Right cardiac atrium (tissue), 5 donors: ENCODE data around the gene TRAPPC12. TPM values are rescaled to one million over a fixed set of nuclear protein-coding genes. Genes with fewer than 3 reads are reported as not detected.
A peak's percentile ranks its signal among the peaks of the same experiment; 100 is the strongest.
"Not testable (repeated sequence)": the region's sequence is repeated elsewhere in the genome, so short reads cannot be mapped to it uniquely, and the experiment has no call there.

ENCODE experiments used
- ATAC-seq, 2 donors: fragments of 200-7000 bp; cut with Tn5 transposase; one replicate each; pipeline versions ENCODE4 v1.8.0 to v1.9.1; 2020; ENCODE audit warnings: moderate library complexity in 2 of 2, mild to moderate bottlenecking in 1 of 2
- DNase-seq, 3 donors: peaks; one replicate each; pipeline ENCODE4 v3.0.0-alpha.2; 2020
- H3K27ac ChIP-seq: one replicate; pipeline ENCODE4 v1.5.1; 2013; ENCODE audit warnings: mild to moderate bottlenecking, low read length, control low read depth, moderate library complexity
- H3K27me3 ChIP-seq: one replicate; pipeline ENCODE4 v1.6.1; 2013; ENCODE audit not compliant: control insufficient read depth, insufficient read depth
- H3K4me1 ChIP-seq: one replicate; pipeline ENCODE4 v1.6.1; 2013; ENCODE audit warnings: low read length; ENCODE audit not compliant: control insufficient read depth, insufficient read depth
- H3K4me3 ChIP-seq: one replicate; pipeline ENCODE4 v1.5.1; 2013; ENCODE audit warnings: low read length, control low read depth
- H3K9me3 ChIP-seq: one replicate; pipeline ENCODE4 v1.6.1; 2013; ENCODE audit warnings: low read length; ENCODE audit not compliant: control insufficient read depth
- WGBS: extraction: QIAGEN DNeasy Blood & Tissue Kit; methylation state at CpG from one replicate; pipeline ENCODE4 v1.1.7; 2013; 5-methylcytosine and 5-hydroxymethylcytosine counted together
- intact Hi-C, 4 donors: fragments of 100-400 bp; cut with DNase I; formaldehyde crosslinking; loops; one replicate each; pipeline versions ENCODE4 v1.11.0 to v1.14.0; 2022 to 2023
- polyA plus RNA-seq: library from polyadenylated mRNA; stranded (reverse); fragments of 200-250 nt; gene quantifications from one replicate; pipeline ENCODE4 v1.2.3, GENCODE V29; 2013
- total RNA-seq, 4 donors: library from RNA; stranded (reverse); fragmentation: NEBNext Ultra II Directional; extraction: Animal tissue kit (Norgen Biotek cat#: 25700); gene quantifications; one replicate each; pipeline ENCODE4 v1.2.1, GENCODE V29; 2021
- donor health status: healthy with polysubstance abuse.
- donor health status: DM: no; HTN: yes; CAD: no.
- donor health status: DM: no; HTN: no; CAD: no.
- donor health status: DM: no; HTN: yes; CAD: no; lungs with severe emphysema.
- donor health status: DM: yes; HTN: yes; CAD: no.

The TRAPPC12 gene
- total and polyA plus RNA-seq, 5 donors, result 93.4 to 137 (median 128) TPM

DNA sequence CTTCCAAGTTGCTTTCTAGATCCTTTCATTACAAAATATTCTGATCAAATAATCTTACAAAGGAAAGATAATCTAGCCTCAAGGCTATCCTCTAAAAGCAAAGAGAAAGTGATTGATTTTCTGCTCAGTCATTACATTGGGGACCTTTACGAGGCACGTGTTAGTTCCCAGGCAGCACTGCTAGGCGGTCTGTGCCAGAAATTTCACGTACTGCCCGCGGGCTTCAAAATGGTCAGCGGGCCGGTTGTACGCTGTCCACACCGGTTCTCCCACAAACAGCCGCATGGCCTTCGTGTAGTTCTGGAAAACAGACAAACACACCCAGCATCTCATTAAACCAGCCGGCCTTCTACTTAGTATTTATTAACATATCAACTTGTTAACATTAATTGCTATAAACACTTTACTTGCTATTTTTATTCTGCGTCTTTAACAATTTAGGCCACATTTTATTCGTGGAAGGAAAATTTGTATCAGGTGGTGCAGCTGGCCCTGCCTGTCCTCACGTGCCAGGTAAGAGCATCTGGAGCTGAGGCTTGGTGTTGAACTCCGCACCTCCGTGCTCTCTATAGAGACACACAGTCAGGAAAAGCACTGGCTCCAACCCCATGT, 119.4 kb downstream of the TRAPPC12 start:
- no peak for ATAC-seq
- no peaks in the 10 kb centered on the region for H3K9me3 ChIP-seq
- no peaks in the 10 kb centered on the region for H3K27me3 ChIP-seq
- H3K4me3 ChIP-seq, result no peak overlapping the region
- 95% methylated on average over 18 of the region's 18 CpGs for WGBS
- H3K27ac ChIP-seq, result no peak overlapping the region
- DNase-seq, result no peak
- no peaks in the 10 kb centered on the region for H3K4me1 ChIP-seq
- intact Hi-C loops, result no loop called here

DNA sequence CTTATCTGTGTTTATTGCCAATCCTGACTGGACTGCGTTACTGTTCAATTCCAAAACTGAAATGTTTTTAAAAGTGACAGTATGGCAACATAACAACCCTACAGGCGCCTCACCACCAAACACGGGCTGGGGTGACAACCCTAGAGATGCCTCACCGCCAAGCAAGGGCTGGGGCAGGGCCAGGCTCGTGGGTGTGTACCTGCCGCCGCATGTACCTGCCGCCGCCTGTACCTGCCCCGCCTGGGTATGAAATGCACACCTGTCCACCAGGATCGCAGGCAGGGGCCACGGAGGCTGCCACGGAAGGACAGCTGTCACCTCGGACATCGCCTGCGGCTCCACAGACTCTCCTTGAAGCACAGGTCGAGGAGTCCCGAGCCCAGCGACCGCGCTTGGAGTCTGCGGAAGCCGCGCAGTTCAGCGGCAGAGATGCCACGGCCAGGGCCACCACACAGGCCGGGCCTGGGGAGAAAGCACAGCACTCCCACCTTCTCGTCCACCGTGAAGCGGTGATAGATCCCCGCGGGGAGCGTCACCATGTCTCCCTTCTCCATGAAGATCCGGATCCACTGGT, 120.9 kb downstream of the TRAPPC12 start:
- Histone ChIP-seq H3K4me3 (no peak overlapping the region), H3K4me1 (no peaks in the 10 kb centered on the region), H3K27ac (no peak overlapping the region), H3K9me3 (no peaks in the 10 kb centered on the region), H3K27me3 (no peaks in the 10 kb centered on the region)
- 96% methylated on average over 34 of the region's 34 CpGs for WGBS
- peak; percentile 18 to 27 for ATAC-seq
- intact Hi-C loops, result no loop called here
- DNase-seq, result no peak

DNA sequence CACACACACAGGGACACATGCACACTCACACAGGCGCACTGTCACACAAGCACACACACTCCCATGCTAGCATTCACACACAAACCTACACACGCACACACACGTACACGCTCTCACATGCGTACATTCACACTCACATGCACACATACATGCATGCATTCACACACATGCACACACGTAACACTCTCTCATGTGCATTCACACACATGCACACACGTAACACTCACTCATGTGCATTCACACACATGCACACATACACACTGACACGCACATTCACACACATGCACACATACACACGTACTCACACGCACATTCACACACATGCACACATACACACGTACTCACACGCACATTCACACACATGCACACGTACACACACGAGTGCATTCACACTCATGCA, 123.6 kb downstream of the TRAPPC12 start:
- 96% methylated on average over 14 of the region's 14 CpGs for WGBS
- H3K27me3 ChIP-seq, result no peaks in the 10 kb centered on the region
- no peak overlapping the region for H3K27ac ChIP-seq
- DNase-seq (no peak), ATAC-seq (no peak)
- intact Hi-C loops, result no loop called here
- H3K9me3 ChIP-seq, result no peaks in the 10 kb centered on the region
- H3K4me1 ChIP-seq, result no peaks in the 10 kb centered on the region
- H3K4me3 ChIP-seq, result no peak overlapping the region

DNA sequence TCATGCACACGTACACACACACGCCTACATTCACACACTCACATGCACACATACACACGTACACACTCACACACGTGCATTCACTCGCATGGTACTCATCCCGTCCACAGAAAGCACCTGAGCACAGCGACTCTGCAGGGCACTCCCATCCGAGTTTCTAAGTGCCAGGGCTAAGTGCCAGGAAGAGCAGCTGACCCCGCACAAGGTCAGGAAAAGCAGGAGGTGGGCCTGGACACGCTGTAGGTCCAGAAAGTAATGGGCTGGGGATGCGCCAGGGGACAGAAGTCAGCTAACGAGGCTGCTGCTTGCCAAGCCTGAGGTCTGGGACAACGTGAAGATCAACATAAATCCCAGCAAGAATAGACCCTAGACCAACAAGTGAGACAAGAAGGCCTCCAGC, 124.0 kb downstream of the TRAPPC12 start:
- ATAC-seq (no peak), DNase-seq (no peak)
- intact Hi-C loops, result no loop called here

DNA sequence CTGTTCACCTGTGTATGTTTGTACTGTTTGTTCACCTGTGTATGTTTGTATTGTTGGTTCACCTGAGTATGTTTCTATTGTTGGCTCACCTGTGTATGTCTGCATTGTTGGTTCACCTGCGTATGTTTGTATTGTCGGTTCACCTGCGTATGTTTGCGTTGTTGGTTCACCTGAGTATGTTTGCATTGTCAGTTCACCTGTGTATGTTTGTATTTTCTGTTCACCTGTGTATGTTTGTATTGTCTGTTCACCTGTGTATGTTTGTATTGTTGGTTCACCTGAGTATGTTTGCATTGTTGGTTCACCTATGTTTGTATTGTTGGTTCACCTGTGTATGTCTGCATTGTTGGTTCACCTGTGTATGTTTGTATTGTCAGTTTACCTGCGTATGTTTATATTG, 125.2 kb downstream of the TRAPPC12 start:
- intact Hi-C loops, result no loop called here
- DNase-seq (no peak), ATAC-seq (no peak)
- WGBS, result 97% methylated on average over 5 of the region's 5 CpGs
- no peaks in the 10 kb centered on the region for H3K27me3 ChIP-seq
- H3K9me3 ChIP-seq, result no peaks in the 10 kb centered on the region
- no peak overlapping the region for H3K4me3 ChIP-seq
- no peaks in the 10 kb centered on the region for H3K4me1 ChIP-seq
- H3K27ac ChIP-seq, result no peak overlapping the region

More for the DNA sequence above, 124.0 kb downstream of the TRAPPC12 start:
- Histone ChIP-seq H3K27ac (no peak overlapping the region), H3K27me3 (no peaks in the 10 kb centered on the region), H3K4me1 (no peaks in the 10 kb centered on the region), H3K9me3 (no peaks in the 10 kb centered on the region), H3K4me3 (no peak overlapping the region)
- 89% methylated on average over 13 of the region's 13 CpGs for WGBS

DNA sequence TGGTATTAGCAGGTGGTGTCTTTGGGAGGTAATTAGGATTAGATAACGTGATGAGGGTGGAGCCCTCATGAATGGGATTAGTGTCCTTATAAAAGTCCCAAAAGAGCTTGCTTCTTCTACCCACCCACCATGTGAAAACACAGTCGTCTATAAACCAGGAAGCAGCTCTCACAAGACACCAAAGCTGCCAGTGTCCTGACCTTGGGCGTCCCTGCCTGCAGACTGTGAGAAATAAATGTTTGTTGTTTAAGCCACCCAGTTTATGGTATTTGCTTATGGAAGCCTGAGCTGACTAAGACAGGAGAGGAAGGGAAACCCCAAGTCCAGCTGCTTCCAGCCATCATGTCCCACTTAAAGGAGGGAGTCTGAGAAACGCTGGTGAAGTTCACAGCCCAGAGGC, 126.3 kb downstream of the TRAPPC12 start:
- no peak overlapping the region for H3K4me3 ChIP-seq

DNA sequence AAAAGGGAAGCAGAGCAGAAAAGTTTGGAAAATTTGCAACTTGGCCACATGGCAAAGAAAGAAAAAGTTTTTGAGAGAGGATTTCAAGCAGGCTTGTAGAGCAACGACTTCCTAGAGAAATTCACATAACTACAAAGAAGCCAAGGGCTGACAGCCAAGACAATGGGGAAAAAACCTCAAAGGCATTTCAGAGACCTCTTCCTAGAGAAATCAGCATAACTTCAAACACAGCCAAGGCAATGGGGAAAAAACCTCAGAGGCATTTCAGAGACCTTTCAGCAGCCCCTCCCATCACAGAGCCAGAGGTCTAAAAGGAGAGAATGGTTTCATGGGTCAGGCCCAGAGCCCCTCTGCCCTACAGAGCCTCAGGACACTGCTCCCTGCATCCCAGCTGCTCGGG, 132.6 kb downstream of the TRAPPC12 start:
- Histone ChIP-seq H3K4me1 (no peaks in the 10 kb centered on the region), H3K9me3 (no peaks in the 10 kb centered on the region), H3K4me3 (no peak overlapping the region), H3K27me3 (no peaks in the 10 kb centered on the region), H3K27ac (no peak overlapping the region)
- no peak for ATAC-seq
- 74% methylated on average over 2 of the region's 2 CpGs for WGBS
- intact Hi-C loops, result no loop called here
- DNase-seq, result no peak

More for the DNA sequence above, 126.3 kb downstream of the TRAPPC12 start:
- ATAC-seq (peak in 1 of 2 donors; percentile 62), DNase-seq (no peak)
- 69% methylated on average over 4 of the region's 4 CpGs for WGBS
- H3K4me1 ChIP-seq, result no peaks in the 10 kb centered on the region
- H3K27me3 ChIP-seq, result no peaks in the 10 kb centered on the region
- peak overlapping the region; percentile 28 for H3K27ac ChIP-seq
- no peaks in the 10 kb centered on the region for H3K9me3 ChIP-seq
- intact Hi-C loops, result no loop called here

DNA sequence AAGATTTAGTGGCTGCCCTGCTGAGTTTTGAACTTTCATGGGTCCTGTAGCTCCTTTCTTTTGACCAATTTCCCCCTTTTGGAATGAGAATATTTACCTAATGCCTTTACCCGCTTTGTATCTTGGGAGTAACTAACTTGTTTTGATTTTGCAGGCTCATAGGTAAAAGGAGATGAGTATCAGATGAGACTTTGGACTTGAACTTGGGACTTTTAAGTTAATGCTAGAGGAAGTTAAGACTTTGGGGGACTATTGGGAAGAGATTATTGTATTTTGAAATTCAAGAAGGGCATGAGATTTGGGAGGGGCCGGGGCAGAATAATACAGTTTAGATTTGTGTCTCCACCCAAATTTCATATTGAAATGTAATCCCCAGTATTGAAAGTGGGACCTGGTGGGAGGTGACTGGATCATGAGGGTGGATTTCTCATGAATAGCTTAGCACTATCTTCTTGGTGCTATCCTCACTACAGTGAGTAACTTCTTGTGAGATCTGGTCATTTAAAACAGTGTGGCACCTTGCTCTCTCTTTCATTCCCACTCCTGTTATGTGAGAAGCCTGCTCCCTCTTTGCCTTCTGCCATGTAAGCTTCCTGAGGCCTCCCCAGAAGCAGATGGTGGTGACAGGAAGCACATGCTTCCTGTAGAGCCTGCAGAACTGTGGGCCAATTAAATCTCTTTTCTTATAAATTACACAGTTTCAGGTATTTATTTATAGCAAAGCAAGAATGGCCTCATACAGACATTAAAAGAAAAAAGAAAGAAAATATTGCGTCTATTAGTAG, 133.7 kb downstream of the TRAPPC12 start:
- no peaks in the 10 kb centered on the region for H3K27me3 ChIP-seq
- no peaks in the 10 kb centered on the region for H3K4me1 ChIP-seq
- DNase-seq, result no peak
- no peak overlapping the region for H3K27ac ChIP-seq
- no peaks in the 10 kb centered on the region for H3K9me3 ChIP-seq
- 97% methylated on average over 3 of the region's 3 CpGs for WGBS
- no peak overlapping the region for H3K4me3 ChIP-seq
- no peak for ATAC-seq
- intact Hi-C loops, result no loop called here

DNA sequence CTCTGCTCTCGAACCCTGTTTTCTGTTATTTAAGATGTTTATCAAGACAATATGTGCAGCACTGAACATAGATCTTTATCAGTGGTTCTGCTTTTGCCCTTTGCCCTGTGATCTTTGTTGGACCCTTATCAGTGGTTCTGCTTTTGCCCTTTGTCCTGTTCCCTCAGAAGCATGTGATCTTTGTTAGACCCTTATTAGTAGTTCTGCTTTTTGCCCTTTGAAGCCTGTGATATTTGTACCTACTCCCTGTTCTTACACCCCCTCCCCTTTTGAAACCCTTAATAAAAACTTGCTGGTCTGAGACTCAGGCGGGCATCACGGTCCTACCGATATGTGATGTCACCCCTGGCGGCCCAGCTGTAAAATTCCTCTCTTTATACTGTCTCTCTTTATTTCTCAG, 135.9 kb downstream of the TRAPPC12 start:
- DNase-seq, H3K9me3 ChIP-seq, H3K4me3 ChIP-seq, H3K27me3 ChIP-seq, intact Hi-C loops, H3K27ac ChIP-seq, H3K4me1 ChIP-seq, ATAC-seq: not testable (repeated sequence)
- WGBS, result 97% methylated on average over 5 of the region's 5 CpGs

DNA sequence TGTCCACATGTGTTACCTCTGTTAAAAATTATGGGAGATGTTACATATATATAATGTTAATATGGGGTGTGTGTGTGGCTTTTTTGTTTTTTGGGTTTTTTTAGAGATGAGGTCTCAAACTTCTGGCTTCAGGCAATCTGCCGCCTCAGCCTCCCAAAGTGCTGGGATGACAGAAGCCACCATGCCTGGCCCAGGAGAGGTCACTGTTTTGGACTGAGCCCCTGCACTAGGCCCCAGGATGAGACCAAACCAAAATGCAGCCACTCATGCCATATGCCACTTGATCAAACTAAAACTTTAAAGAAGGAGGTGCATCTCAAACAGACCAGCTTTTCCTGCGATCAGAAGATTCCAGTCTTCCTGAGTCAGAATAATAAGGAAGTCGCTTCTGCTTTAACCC, 137.3 kb downstream of the TRAPPC12 start:
- Histone ChIP-seq H3K9me3 (no peaks in the 10 kb centered on the region), H3K4me1 (peaks cover 7% of the 10 kb centered on the region), H3K27ac (peak overlapping the region; percentile 32), H3K4me3 (no peak overlapping the region), H3K27me3 (no peaks in the 10 kb centered on the region)
- ATAC-seq (no peak), DNase-seq (no peak)
- intact Hi-C loops, result no loop called here
- WGBS, result 98% methylated on average over 3 of the region's 3 CpGs

DNA sequence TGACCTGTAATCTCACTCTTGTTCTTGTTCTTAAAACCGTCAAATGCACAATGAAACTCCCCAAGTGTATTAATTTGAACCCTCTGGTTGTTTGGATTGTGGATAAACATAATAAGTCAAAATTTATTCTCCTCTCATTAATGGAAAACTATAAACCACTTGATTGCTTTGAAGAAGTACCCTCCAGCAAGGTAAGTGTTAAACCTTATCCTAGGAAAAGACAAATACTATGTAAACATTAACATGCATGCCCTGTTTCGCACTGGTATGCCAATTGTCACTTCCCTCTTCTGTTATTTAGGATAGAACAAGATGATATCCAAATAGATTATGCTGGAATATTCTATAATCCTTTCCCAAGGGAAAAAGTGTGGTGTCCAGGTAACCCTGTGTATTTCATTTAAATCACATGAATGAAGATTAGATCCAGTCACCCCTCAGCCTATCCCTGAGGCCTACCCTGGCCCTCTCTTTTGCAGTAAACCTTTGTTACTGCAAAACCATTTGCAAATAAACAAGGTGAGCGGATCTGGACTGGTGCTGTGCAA, 138.5 kb downstream of the TRAPPC12 start:
- no peaks in the 10 kb centered on the region for H3K9me3 ChIP-seq
- peaks cover 7% of the 10 kb centered on the region for H3K4me1 ChIP-seq
- H3K4me3 ChIP-seq, result peak overlapping the region; percentile 86
- ATAC-seq (no peak), DNase-seq (no peak)
- no peaks in the 10 kb centered on the region for H3K27me3 ChIP-seq
- intact Hi-C loops, result no loop called here
- H3K27ac ChIP-seq, result peak overlapping the region; percentile 90
- WGBS, result 27% methylated on average over 3 of the region's 3 CpGs
